Choroid plexus epithelial cell (primary cell): ENCODE results near the gene TWIST2.

ENCODE experiments used
- DNase-seq: peaks from one replicate; pipeline ENCODE4 v3.0.0-alpha.2; 2010; ENCODE audit warnings: low read depth
- H3K4me3 ChIP-seq: 2 replicates; pipeline ENCODE4 v1.5.1; 2011; ENCODE audit warnings: low read depth, mild to moderate bottlenecking, control low read depth, low read length, moderate library complexity
- CTCF ChIP-seq: conservative IDR thresholded peaks from 2 replicates; pipeline ENCODE4 v1.5.1; 2011; ENCODE audit warnings: low read depth, mild to moderate bottlenecking, control low read depth, inconsistent platforms, low read length, moderate library complexity

Gene TWIST2

GRCh38 chr2:238845583-238846377, 2.1 kb upstream of the TWIST2 start:
- no peak for TF ChIP-seq CTCF
- no peak overlapping the region for H3K4me3 ChIP-seq
- DNase-seq, result no peak

GRCh38 chr2:238846378-238846627, 1.6 kb upstream of the TWIST2 start:
- no peak for TF ChIP-seq CTCF
- no peak for DNase-seq
- peak overlapping the region; percentile 78 for H3K4me3 ChIP-seq

- no peak for TF ChIP-seq CTCF
- peak; percentile 46 for DNase-seq
- peak overlapping the region; percentile 78 for H3K4me3 ChIP-seq
Observed at GRCh38 chr2:238846628-238847418, 1.1 kb upstream of the TWIST2 start.

GRCh38 chr2:238847419-238847801, 475 bp upstream of the TWIST2 start:
- TF ChIP-seq CTCF, result no peak
- no peak for DNase-seq
- peak overlapping the region; percentile 78 for H3K4me3 ChIP-seq

- no peak for TF ChIP-seq CTCF
- no peak for DNase-seq
- H3K4me3 ChIP-seq, result peak overlapping the region; percentile 78
Observed at GRCh38 chr2:238848691-238848975, 748 bp downstream of the TWIST2 start.

GRCh38 chr2:238848976-238849853, 1.3 kb downstream of the TWIST2 start:
- peak overlapping the region; percentile 78 for H3K4me3 ChIP-seq
- no peak for TF ChIP-seq CTCF
- peak; percentile 41 for DNase-seq
